ENCODE data around the gene SGIP1.

The SGIP1 gene

GRCh38 chr1:66550243-66550642 is 16.3 kb downstream of the SGIP1 start:
- H3K4me1 ChIP-seq (ENCODE audit: control extremely low read depth in 1 of 4, control insufficient read depth in 4 of 4, insufficient read depth in 4 of 4, low read length in 3 of 4): no peaks in the 10 kb centered on the region
- H3K27me3 ChIP-seq (replicated peaks in 2 of 5; ENCODE audit: control insufficient read depth in 4 of 5, insufficient read depth in 5 of 5, low read length in 4 of 5): no peaks in the 10 kb centered on the region
- peaks cover 0 to 2% (median 0%) of the 10 kb centered on the region in 4 experiments for H3K36me3 ChIP-seq (ENCODE audit: control insufficient read depth in 4 of 4, insufficient read depth in 4 of 4, low read length in 3 of 4)
- WGBS (ENCODE audit: insufficient coverage): no CpG with 5 or more reads among the region's 1 CpG
- no peak overlapping the region for H3K4me3 ChIP-seq (ENCODE audit: control insufficient read depth in 1 of 7, extremely low read depth in 1 of 7, insufficient read depth in 4 of 7, low read depth in 2 of 7, low read length in 6 of 7)
- ChIA-PET CTCF (no interaction called here), POLR2A (no interaction called here)
- no peaks in the 10 kb centered on the region for H3K9me3 ChIP-seq (ENCODE audit: control extremely low read depth in 1 of 5, control insufficient read depth in 4 of 5, insufficient read depth in 2 of 5, low read depth in 1 of 5, low read length in 4 of 5)
- DNase-seq: no peak
- H3K27ac ChIP-seq (ENCODE audit: insufficient read depth in 1 of 2, low read depth in 1 of 2, low read length in 2 of 2, poor library complexity in 1 of 2, severe bottlenecking in 2 of 2): no peak overlapping the region

- no peak overlapping the region for H3K27ac ChIP-seq (ENCODE audit: insufficient read depth in 1 of 2, low read depth in 1 of 2, low read length in 2 of 2, poor library complexity in 1 of 2, severe bottlenecking in 2 of 2)
- CTCF ChIA-PET: interaction anchor here (0.6 kb wide), 1 partner anchor 53 kb away, joined by 3 read pairs; no protein-coding TSS in a partner anchor
- H3K4me1 ChIP-seq (ENCODE audit: control extremely low read depth in 1 of 4, control insufficient read depth in 4 of 4, insufficient read depth in 4 of 4, low read length in 3 of 4): no peaks in the 10 kb centered on the region
- no peak overlapping the region for H3K4me3 ChIP-seq (ENCODE audit: control insufficient read depth in 1 of 7, extremely low read depth in 1 of 7, insufficient read depth in 4 of 7, low read depth in 2 of 7, low read length in 6 of 7)
- WGBS (ENCODE audit: insufficient coverage): 86% methylated on average over 1 of the region's 1 CpG
- POLR2A ChIA-PET: no interaction called here
- no peak for DNase-seq
- no peaks in the 10 kb centered on the region for H3K9me3 ChIP-seq (ENCODE audit: control extremely low read depth in 1 of 5, control insufficient read depth in 4 of 5, insufficient read depth in 2 of 5, low read depth in 1 of 5, low read length in 4 of 5)
- H3K36me3 ChIP-seq (ENCODE audit: control insufficient read depth in 4 of 4, insufficient read depth in 4 of 4, low read length in 3 of 4): peaks cover 0 to 2% (median 0%) of the 10 kb centered on the region in 4 experiments
- H3K27me3 ChIP-seq (replicated peaks in 2 of 5; ENCODE audit: control insufficient read depth in 4 of 5, insufficient read depth in 5 of 5, low read length in 4 of 5): no peaks in the 10 kb centered on the region
Measured at GRCh38 chr1:66552287-66552686, 18.3 kb downstream of the SGIP1 start.

- no peaks in the 10 kb centered on the region for H3K27me3 ChIP-seq (replicated peaks in 2 of 5; ENCODE audit: control insufficient read depth in 4 of 5, insufficient read depth in 5 of 5, low read length in 4 of 5)
- no peak overlapping the region for H3K4me3 ChIP-seq (ENCODE audit: control insufficient read depth in 1 of 7, extremely low read depth in 1 of 7, insufficient read depth in 4 of 7, low read depth in 2 of 7, low read length in 6 of 7)
- WGBS (ENCODE audit: insufficient coverage): 93% methylated on average over 5 of the region's 5 CpGs
- CTCF ChIA-PET: interaction anchor here (0.9 kb wide), 1 partner anchor 37 kb away, joined by 3 read pairs; no protein-coding TSS in a partner anchor
- no peak for DNase-seq
- no peak overlapping the region for H3K27ac ChIP-seq (ENCODE audit: insufficient read depth in 1 of 2, low read depth in 1 of 2, low read length in 2 of 2, poor library complexity in 1 of 2, severe bottlenecking in 2 of 2)
- H3K36me3 ChIP-seq (ENCODE audit: control insufficient read depth in 4 of 4, insufficient read depth in 4 of 4, low read length in 3 of 4): peaks cover 0 to 2% (median 0%) of the 10 kb centered on the region in 4 experiments
- H3K9me3 ChIP-seq (ENCODE audit: control extremely low read depth in 1 of 5, control insufficient read depth in 4 of 5, insufficient read depth in 2 of 5, low read depth in 1 of 5, low read length in 4 of 5): no peaks in the 10 kb centered on the region
- no peaks in the 10 kb centered on the region for H3K4me1 ChIP-seq (ENCODE audit: control extremely low read depth in 1 of 4, control insufficient read depth in 4 of 4, insufficient read depth in 4 of 4, low read length in 3 of 4)
- POLR2A ChIA-PET: no interaction called here
Measured at GRCh38 chr1:66552829-66553228, 18.9 kb downstream of the SGIP1 start.

- Histone ChIP-seq H3K36me3 (ENCODE audit: control insufficient read depth in 4 of 4, insufficient read depth in 4 of 4, low read length in 3 of 4) (peaks cover 0 to 2% (median 0%) of the 10 kb centered on the region in 4 experiments), H3K9me3 (ENCODE audit: control extremely low read depth in 1 of 5, control insufficient read depth in 4 of 5, insufficient read depth in 2 of 5, low read depth in 1 of 5, low read length in 4 of 5) (no peaks in the 10 kb centered on the region), H3K4me3 (ENCODE audit: control insufficient read depth in 1 of 7, extremely low read depth in 1 of 7, insufficient read depth in 4 of 7, low read depth in 2 of 7, low read length in 6 of 7) (no peak overlapping the region), H3K4me1 (ENCODE audit: control extremely low read depth in 1 of 4, control insufficient read depth in 4 of 4, insufficient read depth in 4 of 4, low read length in 3 of 4) (no peaks in the 10 kb centered on the region), H3K27ac (ENCODE audit: insufficient read depth in 1 of 2, low read depth in 1 of 2, low read length in 2 of 2, poor library complexity in 1 of 2, severe bottlenecking in 2 of 2) (no peak overlapping the region), H3K27me3 (replicated peaks in 2 of 5; ENCODE audit: control insufficient read depth in 4 of 5, insufficient read depth in 5 of 5, low read length in 4 of 5) (no peaks in the 10 kb centered on the region)
- POLR2A ChIA-PET: no interaction called here
- no peak for DNase-seq
- CTCF ChIA-PET: interaction anchor here (0.6 to 0.9 kb wide), 2 partner anchors 38 to 177 kb away, joined by 3 to 4 read pairs; no protein-coding TSS in a partner anchor
- 100% methylated on average over 1 of the region's 1 CpG for WGBS (ENCODE audit: insufficient coverage)
Measured at GRCh38 chr1:66553846-66554245, 19.9 kb downstream of the SGIP1 start.

GRCh38 chr1:66556161-66556611 is 22.2 kb downstream of the SGIP1 start:
- Histone ChIP-seq H3K9me3 (ENCODE audit: control extremely low read depth in 1 of 5, control insufficient read depth in 4 of 5, insufficient read depth in 2 of 5, low read depth in 1 of 5, low read length in 4 of 5) (no peaks in the 10 kb centered on the region), H3K4me1 (ENCODE audit: control extremely low read depth in 1 of 4, control insufficient read depth in 4 of 4, insufficient read depth in 4 of 4, low read length in 3 of 4) (no peaks in the 10 kb centered on the region), H3K27ac (ENCODE audit: insufficient read depth in 1 of 2, low read depth in 1 of 2, low read length in 2 of 2, poor library complexity in 1 of 2, severe bottlenecking in 2 of 2) (no peak overlapping the region), H3K27me3 (replicated peaks in 2 of 5; ENCODE audit: control insufficient read depth in 4 of 5, insufficient read depth in 5 of 5, low read length in 4 of 5) (no peaks in the 10 kb centered on the region), H3K4me3 (ENCODE audit: control insufficient read depth in 1 of 7, extremely low read depth in 1 of 7, insufficient read depth in 4 of 7, low read depth in 2 of 7, low read length in 6 of 7) (no peak overlapping the region), H3K36me3 (ENCODE audit: control insufficient read depth in 4 of 4, insufficient read depth in 4 of 4, low read length in 3 of 4) (peaks cover 0 to 2% (median 0%) of the 10 kb centered on the region in 4 experiments)
- ChIA-PET POLR2A (no interaction called here), CTCF (interaction anchor here (1.2 to 1.4 kb wide), 4 partner anchors 10 to 28 kb away, joined by 3 to 4 read pairs (median 4); partner anchors contain the start of gene SGIP1)
- DNase-seq: no peak
- 91% methylated on average over 4 of the region's 7 CpGs for WGBS (ENCODE audit: insufficient coverage)

- H3K4me1 ChIP-seq (ENCODE audit: control extremely low read depth in 1 of 4, control insufficient read depth in 4 of 4, insufficient read depth in 4 of 4, low read length in 3 of 4): no peaks in the 10 kb centered on the region
- no peaks in the 10 kb centered on the region for H3K27me3 ChIP-seq (replicated peaks in 2 of 5; ENCODE audit: control insufficient read depth in 4 of 5, insufficient read depth in 5 of 5, low read length in 4 of 5)
- H3K9me3 ChIP-seq (ENCODE audit: control extremely low read depth in 1 of 5, control insufficient read depth in 4 of 5, insufficient read depth in 2 of 5, low read depth in 1 of 5, low read length in 4 of 5): no peaks in the 10 kb centered on the region
- no peak overlapping the region for H3K27ac ChIP-seq (ENCODE audit: insufficient read depth in 1 of 2, low read depth in 1 of 2, low read length in 2 of 2, poor library complexity in 1 of 2, severe bottlenecking in 2 of 2)
- POLR2A ChIA-PET: no interaction called here
- CTCF ChIA-PET: interaction anchor here (1.1 to 1.8 kb wide), 2 partner anchors 9 to 17 kb away, joined by 3 to 6 read pairs; no protein-coding TSS in a partner anchor
- peaks cover 0 to 2% (median 0%) of the 10 kb centered on the region in 4 experiments for H3K36me3 ChIP-seq (ENCODE audit: control insufficient read depth in 4 of 4, insufficient read depth in 4 of 4, low read length in 3 of 4)
- DNase-seq: no peak
- no CpG with 5 or more reads among the region's 1 CpG for WGBS (ENCODE audit: insufficient coverage)
- H3K4me3 ChIP-seq (ENCODE audit: control insufficient read depth in 1 of 7, extremely low read depth in 1 of 7, insufficient read depth in 4 of 7, low read depth in 2 of 7, low read length in 6 of 7): no peak overlapping the region
Measured at GRCh38 chr1:66557157-66557556, 23.2 kb downstream of the SGIP1 start.

GRCh38 chr1:66559517-66559916 is 25.6 kb downstream of the SGIP1 start:
- ChIA-PET CTCF (interaction anchor here (1.7 kb wide), 1 partner anchor 26 kb away, joined by 3 read pairs; no protein-coding TSS in a partner anchor), POLR2A (interaction anchor here (1.1 kb wide), 1 partner anchor 49 kb away, joined by 3 read pairs; no protein-coding TSS in a partner anchor)
- H3K27me3 ChIP-seq (replicated peaks in 2 of 5; ENCODE audit: control insufficient read depth in 4 of 5, insufficient read depth in 5 of 5, low read length in 4 of 5): no peaks in the 10 kb centered on the region
- no peaks in the 10 kb centered on the region for H3K9me3 ChIP-seq (ENCODE audit: control extremely low read depth in 1 of 5, control insufficient read depth in 4 of 5, insufficient read depth in 2 of 5, low read depth in 1 of 5, low read length in 4 of 5)
- 94% methylated on average over 2 of the region's 4 CpGs for WGBS (ENCODE audit: insufficient coverage)
- DNase-seq: no peak
- H3K36me3 ChIP-seq (ENCODE audit: control insufficient read depth in 4 of 4, insufficient read depth in 4 of 4, low read length in 3 of 4): no peaks in the 10 kb centered on the region
- no peak overlapping the region for H3K27ac ChIP-seq (ENCODE audit: insufficient read depth in 1 of 2, low read depth in 1 of 2, low read length in 2 of 2, poor library complexity in 1 of 2, severe bottlenecking in 2 of 2)
- no peak overlapping the region for H3K4me3 ChIP-seq (ENCODE audit: control insufficient read depth in 1 of 7, extremely low read depth in 1 of 7, insufficient read depth in 4 of 7, low read depth in 2 of 7, low read length in 6 of 7)
- peaks cover 0 to 9% (median 2%) of the 10 kb centered on the region in 4 experiments for H3K4me1 ChIP-seq (ENCODE audit: control extremely low read depth in 1 of 4, control insufficient read depth in 4 of 4, insufficient read depth in 4 of 4, low read length in 3 of 4)

Data from common myeloid progenitor, CD34-positive (primary cell).